Fibroblast of lung (primary cell): Measurements from ENCODE around the gene PNKP. TPM values are rescaled to one million over a fixed set of nuclear protein-coding genes. Genes with fewer than 3 reads are reported as not detected.

Source experiments
- DNase-seq, 2 donors: peaks; one replicate each; pipeline versions ENCODE4 v3.0.0 to v3.0.0-alpha.2; 2010; ENCODE audit warnings: low read depth in 2 of 2
- H2AFZ ChIP-seq: 2 replicates; pipeline ENCODE4 v1.5.1; 2012; ENCODE audit warnings: low read length, control low read depth, inconsistent platforms
- H3K27ac ChIP-seq: 2 replicates; pipeline ENCODE4 v1.5.1; 2011; ENCODE audit warnings: low read length, control low read depth; ENCODE audit not compliant: insufficient read depth
- H3K27me3 ChIP-seq: 2 replicates; pipeline ENCODE4 v1.5.1; 2011; ENCODE audit warnings: mild to moderate bottlenecking, low read length; ENCODE audit not compliant: control insufficient read depth, insufficient read depth
- H3K36me3 ChIP-seq: 2 replicates; pipeline ENCODE4 v1.5.1; 2011; ENCODE audit warnings: low read length; ENCODE audit not compliant: control insufficient read depth, insufficient read depth
- H3K4me1 ChIP-seq: 2 replicates; pipeline ENCODE4 v1.5.1; 2011; ENCODE audit warnings: low read length; ENCODE audit not compliant: control insufficient read depth, insufficient read depth; ENCODE audit errors: extremely low read depth
- H3K4me2 ChIP-seq: 2 replicates; pipeline ENCODE4 v1.5.1; 2011; ENCODE audit warnings: low read length, control low read depth; ENCODE audit not compliant: insufficient read depth; ENCODE audit errors: extremely low read depth
- H3K4me3 ChIP-seq, 4 experiments: fragments of 200-600 bp in 1 of 4; sonication (generic) in 1 of 4; replicated peaks in 1 of 4; 2 replicates each; pipeline ENCODE4 v1.5.1; 2011 to 2016; ENCODE audit warnings: low read length in 4 of 4, low read depth in 3 of 4, mild to moderate bottlenecking in 3 of 4, control low read depth in 2 of 4, inconsistent platforms in 1 of 4, mixed read lengths in 1 of 4; ENCODE audit not compliant: insufficient read depth in 1 of 4; ENCODE audit errors: control extremely low read depth in 1 of 4
- H3K79me2 ChIP-seq: 2 replicates; pipeline ENCODE4 v1.5.1; 2012; ENCODE audit warnings: mild to moderate bottlenecking, low read length, inconsistent platforms; ENCODE audit not compliant: control insufficient read depth, insufficient read depth
- H3K9ac ChIP-seq: 2 replicates; pipeline ENCODE4 v1.5.1; 2011; ENCODE audit warnings: mild to moderate bottlenecking, low read length, control low read depth; ENCODE audit not compliant: insufficient read depth
- H3K9me3 ChIP-seq: 2 replicates; pipeline ENCODE4 v1.5.1; 2012; ENCODE audit warnings: low read depth, low read length; ENCODE audit not compliant: control insufficient read depth, insufficient read depth
- H4K20me1 ChIP-seq: 2 replicates; pipeline ENCODE4 v1.5.1; 2011; ENCODE audit warnings: low read length; ENCODE audit not compliant: control insufficient read depth, insufficient read depth; ENCODE audit errors: extremely low read depth
- CTCF ChIP-seq, 2 donors: IDR thresholded peaks in 1 of 2; conservative IDR thresholded peaks in 1 of 2; 1 replicate in 1 of 2; 2 replicates in 1 of 2; pipeline ENCODE4 v1.5.1; 2011 to 2012; ENCODE audit warnings: low read length in 2 of 2, control low read depth in 1 of 2, inconsistent platforms in 1 of 2, low read depth in 1 of 2, mild to moderate bottlenecking in 1 of 2
- EZH2 ChIP-seq: IDR thresholded peaks from 2 replicates; pipeline ENCODE4 v1.5.1; 2012; ENCODE audit warnings: low read length, control low read depth, mild to moderate bottlenecking; ENCODE audit errors: missing control alignments
- polyA plus RNA-seq, 2 donors: library from polyadenylated mRNA; depleted of rRNA in 1 of 2; stranded (reverse) in 1 of 2; unstranded in 1 of 2; fragments of >200 nt; gene quantifications; 2 replicates each; pipeline ENCODE4 v1.2.1, GENCODE V29; 2011 to 2012; ENCODE audit warnings: missing spikeins in 1 of 2
- total RNA-seq: library from RNA; depleted of rRNA; stranded (reverse); fragments of >200 nt; gene quantifications from 2 replicates; pipeline ENCODE4 v1.2.1, GENCODE V29; 2014

Gene PNKP
- total and polyA plus RNA-seq, 2 donors (not counting 1 experiment from before 2014, with no cell fraction given), result 11.0 to 32.9 TPM

GRCh38 chr19:49887037-49887664 lies 19.8 kb upstream of the PNKP start:
- Histone ChIP-seq H3K27ac (no peak overlapping the region), H3K4me1 (peaks cover 3% of the 10 kb centered on the region), H3K36me3 (peaks cover 25% of the 10 kb centered on the region), H3K4me2 (no peak overlapping the region), H3K9ac (no peak overlapping the region), H3K9me3 (no peaks in the 10 kb centered on the region), H3K79me2 (no peaks in the 10 kb centered on the region), H3K27me3 (no peaks in the 10 kb centered on the region), H2AFZ (no peak overlapping the region), H4K20me1 (no peaks in the 10 kb centered on the region), H3K4me3 (no peak overlapping the region)
- TF ChIP-seq EZH2 (no peak), CTCF (conservative IDR thresholded peaks at IDR 0.05 in 1 of 2, IDR thresholded peaks at IDR 0.05 in 1 of 2; ENCODE audit: low read depth in 1 of 2, low read length in 2 of 2) (no peak)
- DNase-seq, result no peak

- no peak for TF ChIP-seq CTCF (conservative IDR thresholded peaks at IDR 0.05 in 1 of 2, IDR thresholded peaks at IDR 0.05 in 1 of 2; ENCODE audit: low read depth in 1 of 2, low read length in 2 of 2)
- no peak for TF ChIP-seq EZH2
These were observed 17.4 kb upstream of the PNKP start for GRCh38 chr19:49884760-49885159.

GRCh38 chr19:49884109-49884508 lies 16.7 kb upstream of the PNKP start:
- Histone ChIP-seq H3K4me3 (no peak overlapping the region), H3K4me1 (no peaks in the 10 kb centered on the region), H3K4me2 (no peak overlapping the region), H4K20me1 (no peaks in the 10 kb centered on the region), H3K9ac (no peak overlapping the region), H3K27ac (no peak overlapping the region), H3K27me3 (no peaks in the 10 kb centered on the region), H3K79me2 (no peaks in the 10 kb centered on the region), H3K36me3 (peaks cover 50% of the 10 kb centered on the region), H3K9me3 (no peaks in the 10 kb centered on the region), H2AFZ (no peak overlapping the region)
- no peak for DNase-seq
- TF ChIP-seq CTCF (conservative IDR thresholded peaks at IDR 0.05 in 1 of 2, IDR thresholded peaks at IDR 0.05 in 1 of 2; ENCODE audit: low read depth in 1 of 2, low read length in 2 of 2), result no peak
- TF ChIP-seq EZH2, result no peak

More at GRCh38 chr19:49884760-49885159, 17.4 kb upstream of the PNKP start:
- DNase-seq, result no peak
- Histone ChIP-seq H4K20me1 (no peaks in the 10 kb centered on the region), H2AFZ (no peak overlapping the region), H3K4me3 (no peak overlapping the region), H3K27me3 (no peaks in the 10 kb centered on the region), H3K4me2 (no peak overlapping the region), H3K9me3 (no peaks in the 10 kb centered on the region), H3K27ac (no peak overlapping the region), H3K36me3 (peaks cover 48% of the 10 kb centered on the region), H3K79me2 (no peaks in the 10 kb centered on the region), H3K4me1 (no peaks in the 10 kb centered on the region), H3K9ac (no peak overlapping the region)
